HCT116 (cell line): Measurements from ENCODE around the gene TMEM147. TPM values are rescaled to one million over a fixed set of nuclear protein-coding genes. Genes with fewer than 3 reads are reported as not detected.

Experiments
- ATAC-seq: fragments of 200-7000 bp; cut with Tn5 transposase; 2 replicates; pipeline ENCODE4 v1.9.1; 2020; ENCODE audit warnings: mild to moderate bottlenecking, moderate library complexity
- BruUV-seq: library from RNA; stranded (reverse); fragments of 400-500 nt; replicated peaks from 2 replicates; lab custom pipeline; 2021; lab: Mats Ljungman, UMichigan
- CTCF ChIA-PET: fragments of 300-600 bp; sonication (Branson Sonifier 250); formaldehyde crosslinking; loops from one replicate; lab custom pipeline; 2021; ENCODE audit warnings: antibody characterized with exemption; lab: Charles Lee
- POLR2A ChIA-PET: fragments of 300-600, 350-600 bp; sonication (Branson Sonifier 250); formaldehyde crosslinking; loops from one replicate; lab custom pipeline; 2021; ENCODE audit warnings: antibody characterized with exemption; lab: Charles Lee
- RAD21 ChIA-PET, 2 experiments: fragments of 300-600 bp; sonication (Branson Sonifier 250); formaldehyde crosslinking; loops; one replicate each; lab custom pipeline; 2023; ENCODE audit warnings: low total read pairs in 2 of 2; ENCODE audit not compliant: uncharacterized antibody in 2 of 2, unreplicated experiment in 2 of 2, low non-redundant PET in 1 of 2; lab: Charles Lee
- DNase-seq: peaks from one replicate; pipeline ENCODE4 v3.0.0-alpha.2; 2010; ENCODE audit warnings: low read depth, low spot score
- H2AFZ ChIP-seq: fragments of 200-600 bp; shearing (Covaris generic), sonication (generic); 2 replicates; pipeline ENCODE4 v1.6.1; 2017; ENCODE audit warnings: low read depth, mixed run types, mixed read lengths, antibody characterized with exemption, low read length; ENCODE audit not compliant: poor library complexity, severe bottlenecking
- H3K27ac ChIP-seq: 2 replicates; pipeline ENCODE4 v1.5.1; 2012; ENCODE audit warnings: low read depth, low read length
- H3K27me3 ChIP-seq: fragments of 200-600 bp; sonication (generic); 2 replicates; pipeline ENCODE4 v1.6.1; 2016; ENCODE audit warnings: mixed run types, low read length, mixed read lengths; ENCODE audit not compliant: insufficient read depth
- H3K36me3 ChIP-seq, 2 experiments: fragments of 200-500 bp in 1 of 2; fragments of 200-600 bp in 1 of 2; sonication (Bioruptor generic) in 1 of 2; sonication (generic) in 1 of 2; 2 replicates each; pipeline versions ENCODE4 v1.5.1 to v1.6.1; 2014 to 2016; ENCODE audit warnings: low read length in 2 of 2, inconsistent platforms in 1 of 2, mixed read lengths in 1 of 2, mixed run types in 1 of 2; ENCODE audit not compliant: insufficient read depth in 2 of 2, control insufficient read depth in 1 of 2
- H3K4me1 ChIP-seq, 2 experiments: fragments of 200-600 bp in 1 of 2; sonication (generic) in 1 of 2; 2 replicates each; pipeline versions ENCODE4 v1.5.1 to v1.6.1; 2012 to 2017; ENCODE audit warnings: low read length in 2 of 2, inconsistent platforms in 1 of 2, mild to moderate bottlenecking in 1 of 2, mixed read lengths in 1 of 2, mixed run types in 1 of 2, moderate library complexity in 1 of 2; ENCODE audit not compliant: insufficient read depth in 2 of 2, control insufficient read depth in 1 of 2
- H3K4me2 ChIP-seq: fragments of 200-600 bp; sonication (generic); 2 replicates; pipeline ENCODE4 v1.6.1; 2017; ENCODE audit warnings: mixed run types, low read length, mixed read lengths
- H3K4me3 ChIP-seq, 2 experiments: fragments of 200-600 bp in 1 of 2; sonication (generic) in 1 of 2; replicated peaks in 1 of 2; 2 replicates each; pipeline ENCODE4 v1.5.1; 2011 to 2016; ENCODE audit warnings: low read length in 2 of 2, control low read depth in 1 of 2, low read depth in 1 of 2, mild to moderate bottlenecking in 1 of 2, mixed read lengths in 1 of 2, mixed run types in 1 of 2
- H3K79me2 ChIP-seq: fragments of 200-600 bp; sonication (generic); 2 replicates; pipeline ENCODE4 v1.6.1; 2017; ENCODE audit warnings: mild to moderate bottlenecking, mixed run types, low read length, moderate library complexity, mixed read lengths; ENCODE audit not compliant: insufficient read depth
- H3K9ac ChIP-seq: fragments of 200-600 bp; sonication (generic); 2 replicates; pipeline ENCODE4 v1.6.1; 2016; ENCODE audit warnings: low read length, mixed read lengths
- H3K9me2 ChIP-seq: fragments of 200-600 bp; sonication (generic), shearing (Covaris generic); 2 replicates; pipeline ENCODE4 v1.6.1; 2017; ENCODE audit warnings: mixed run types, mild to moderate bottlenecking, moderate library complexity; ENCODE audit not compliant: insufficient read depth
- H3K9me3 ChIP-seq, 2 experiments: fragments of 200-500 bp in 1 of 2; fragments of 200-600 bp in 1 of 2; sonication (Bioruptor generic) in 1 of 2; sonication (generic) in 1 of 2; 2 replicates each; pipeline ENCODE4 v1.6.1; 2014 to 2017; ENCODE audit warnings: low read length in 2 of 2, mixed read lengths in 2 of 2, inconsistent platforms in 1 of 2, low read depth in 1 of 2, mild to moderate bottlenecking in 1 of 2, mixed run types in 1 of 2, moderate library complexity in 1 of 2; ENCODE audit not compliant: control insufficient read depth in 1 of 2, insufficient read depth in 1 of 2
- H4K20me1 ChIP-seq: fragments of 200-600 bp; sonication (generic), shearing (Covaris generic); 2 replicates; pipeline ENCODE4 v1.6.1; 2017; ENCODE audit warnings: mixed run types, mild to moderate bottlenecking, moderate library complexity; ENCODE audit not compliant: insufficient read depth
- CBX3 ChIP-seq: IDR thresholded peaks from 2 replicates; pipeline ENCODE4 v1.6.1; 2012; ENCODE audit warnings: low read depth
- CEBPB ChIP-seq: IDR thresholded peaks from 2 replicates; pipeline ENCODE4 v1.6.1; 2012; ENCODE audit warnings: low read depth
- ELF1 ChIP-seq: IDR thresholded peaks from 2 replicates; pipeline ENCODE4 v1.6.1; 2012; ENCODE audit warnings: low read depth, borderline replicate concordance
- EZH2phosphoT487 ChIP-seq: fragments of 200-600 bp; IDR thresholded peaks from 2 replicates; pipeline ENCODE4 v1.6.1; 2018; ENCODE audit warnings: antibody characterized with exemption, borderline replicate concordance
- FOSL1 ChIP-seq: IDR thresholded peaks from 2 replicates; pipeline ENCODE4 v1.6.1; 2012; ENCODE audit warnings: low read depth
- JUND ChIP-seq: IDR thresholded peaks from 2 replicates; pipeline ENCODE4 v1.6.1; 2012
- POLR2A ChIP-seq: IDR thresholded peaks from 2 replicates; pipeline ENCODE4 v1.7.0; 2011; ENCODE audit warnings: borderline replicate concordance; ENCODE audit not compliant: insufficient read depth, insufficient read length; ENCODE audit errors: extremely low read depth
- POLR2AphosphoS5 ChIP-seq: IDR thresholded peaks from 2 replicates; pipeline ENCODE4 v1.6.1; 2011; ENCODE audit warnings: mild to moderate bottlenecking, low read depth, low read length, moderate library complexity
- RAD21 ChIP-seq: IDR thresholded peaks from 2 replicates; pipeline ENCODE4 v1.6.1; 2012; ENCODE audit warnings: low read depth, mild to moderate bottlenecking
- SRF ChIP-seq: IDR thresholded peaks from 2 replicates; pipeline ENCODE4 v1.6.1; 2012; ENCODE audit warnings: low read depth
- ZNF274 ChIP-seq: fragments of 200-500 bp; sonication (Bioruptor generic); IDR thresholded peaks from 2 replicates; pipeline ENCODE4 v1.6.1; 2014; ENCODE audit warnings: mild to moderate bottlenecking, low read depth, low read length, inconsistent platforms
- intact Hi-C: fragments of 100-400 bp; cut with micrococcal nuclease; formaldehyde crosslinking; loops from 2 replicates; pipeline ENCODE4 v1.10.0; 2022
- total RNA-seq: library from RNA; stranded (reverse); gene quantifications from one replicate; pipeline ENCODE4 v1.2.1, GENCODE V29; 2021; ENCODE audit not compliant: unreplicated experiment
- TF ChIP-seq, protein P1 (sequence below): IDR thresholded peaks from 2 replicates; pipeline ENCODE4 v1.6.1; 2012; ENCODE audit warnings: low read depth
- TF ChIP-seq, protein P2 (sequence below): IDR thresholded peaks from 2 replicates; pipeline ENCODE4 v1.6.1; 2012
- TF ChIP-seq, protein P3 (sequence below): IDR thresholded peaks from 2 replicates; pipeline ENCODE4 v1.6.1; 2011; ENCODE audit warnings: mild to moderate bottlenecking, low read length, moderate library complexity; ENCODE audit not compliant: insufficient replicate concordance; ENCODE audit errors: extremely low read depth

The TMEM147 gene
- total RNA-seq, 1 experiment from 2014 or later = 128 TPM

DNA sequence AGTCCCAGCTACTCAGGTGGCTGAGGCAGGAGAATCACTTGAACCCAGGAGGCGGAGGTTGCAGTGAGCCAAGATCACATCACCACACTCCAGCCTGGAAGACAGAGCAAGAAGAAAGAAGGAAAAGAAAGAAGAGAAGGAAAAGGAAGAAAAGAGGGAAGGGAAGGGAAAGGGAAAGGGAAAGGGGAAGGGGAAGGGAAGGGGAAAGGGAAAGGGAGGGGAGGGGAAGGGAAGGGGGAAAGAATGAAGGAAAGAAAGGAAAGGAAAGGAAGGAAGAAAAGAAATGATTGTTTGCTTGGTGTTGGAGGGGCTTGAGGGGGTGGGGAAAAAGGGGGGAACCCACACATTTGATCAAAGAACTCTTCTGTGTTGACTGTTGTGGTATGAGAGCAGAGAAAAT lies 50.5 kb downstream of the TMEM147 start:
- no peak overlapping the region for H3K27ac ChIP-seq
- ATAC-seq = no peak
- H3K4me3 ChIP-seq = no peak overlapping the region
- no peaks in the 10 kb centered on the region for H4K20me1 ChIP-seq
- H2AFZ ChIP-seq = no peak overlapping the region
- no TSS peak for BruUV-seq
- no peak overlapping the region for H3K9ac ChIP-seq
- H3K27me3 ChIP-seq = no peaks in the 10 kb centered on the region
- no peak overlapping the region for H3K4me2 ChIP-seq
- no peaks in the 10 kb centered on the region for H3K9me2 ChIP-seq
- ChIA-PET CTCF (no interaction called here), POLR2A (no interaction called here), RAD21 (no interaction called here)
- TF ChIP-seq ELF1 (no peak), ZNF274 (no peak), RAD21 (no peak), POLR2A (no peak), FOSL1 (no peak), SRF (no peak), JUND (no peak), CEBPB (no peak), EZH2phosphoT487 (no peak), POLR2AphosphoS5 (no peak), CBX3 (no peak)
- TF ChIP-seq, protein P1, sequence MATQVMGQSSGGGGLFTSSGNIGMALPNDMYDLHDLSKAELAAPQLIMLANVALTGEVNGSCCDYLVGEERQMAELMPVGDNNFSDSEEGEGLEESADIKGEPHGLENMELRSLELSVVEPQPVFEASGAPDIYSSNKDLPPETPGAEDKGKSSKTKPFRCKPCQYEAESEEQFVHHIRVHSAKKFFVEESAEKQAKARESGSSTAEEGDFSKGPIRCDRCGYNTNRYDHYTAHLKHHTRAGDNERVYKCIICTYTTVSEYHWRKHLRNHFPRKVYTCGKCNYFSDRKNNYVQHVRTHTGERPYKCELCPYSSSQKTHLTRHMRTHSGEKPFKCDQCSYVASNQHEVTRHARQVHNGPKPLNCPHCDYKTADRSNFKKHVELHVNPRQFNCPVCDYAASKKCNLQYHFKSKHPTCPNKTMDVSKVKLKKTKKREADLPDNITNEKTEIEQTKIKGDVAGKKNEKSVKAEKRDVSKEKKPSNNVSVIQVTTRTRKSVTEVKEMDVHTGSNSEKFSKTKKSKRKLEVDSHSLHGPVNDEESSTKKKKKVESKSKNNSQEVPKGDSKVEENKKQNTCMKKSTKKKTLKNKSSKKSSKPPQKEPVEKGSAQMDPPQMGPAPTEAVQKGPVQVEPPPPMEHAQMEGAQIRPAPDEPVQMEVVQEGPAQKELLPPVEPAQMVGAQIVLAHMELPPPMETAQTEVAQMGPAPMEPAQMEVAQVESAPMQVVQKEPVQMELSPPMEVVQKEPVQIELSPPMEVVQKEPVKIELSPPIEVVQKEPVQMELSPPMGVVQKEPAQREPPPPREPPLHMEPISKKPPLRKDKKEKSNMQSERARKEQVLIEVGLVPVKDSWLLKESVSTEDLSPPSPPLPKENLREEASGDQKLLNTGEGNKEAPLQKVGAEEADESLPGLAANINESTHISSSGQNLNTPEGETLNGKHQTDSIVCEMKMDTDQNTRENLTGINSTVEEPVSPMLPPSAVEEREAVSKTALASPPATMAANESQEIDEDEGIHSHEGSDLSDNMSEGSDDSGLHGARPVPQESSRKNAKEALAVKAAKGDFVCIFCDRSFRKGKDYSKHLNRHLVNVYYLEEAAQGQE = no peak
- TF ChIP-seq, protein P2, sequence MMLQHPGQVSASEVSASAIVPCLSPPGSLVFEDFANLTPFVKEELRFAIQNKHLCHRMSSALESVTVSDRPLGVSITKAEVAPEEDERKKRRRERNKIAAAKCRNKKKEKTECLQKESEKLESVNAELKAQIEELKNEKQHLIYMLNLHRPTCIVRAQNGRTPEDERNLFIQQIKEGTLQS = no peak
- TF ChIP-seq, protein P3, sequence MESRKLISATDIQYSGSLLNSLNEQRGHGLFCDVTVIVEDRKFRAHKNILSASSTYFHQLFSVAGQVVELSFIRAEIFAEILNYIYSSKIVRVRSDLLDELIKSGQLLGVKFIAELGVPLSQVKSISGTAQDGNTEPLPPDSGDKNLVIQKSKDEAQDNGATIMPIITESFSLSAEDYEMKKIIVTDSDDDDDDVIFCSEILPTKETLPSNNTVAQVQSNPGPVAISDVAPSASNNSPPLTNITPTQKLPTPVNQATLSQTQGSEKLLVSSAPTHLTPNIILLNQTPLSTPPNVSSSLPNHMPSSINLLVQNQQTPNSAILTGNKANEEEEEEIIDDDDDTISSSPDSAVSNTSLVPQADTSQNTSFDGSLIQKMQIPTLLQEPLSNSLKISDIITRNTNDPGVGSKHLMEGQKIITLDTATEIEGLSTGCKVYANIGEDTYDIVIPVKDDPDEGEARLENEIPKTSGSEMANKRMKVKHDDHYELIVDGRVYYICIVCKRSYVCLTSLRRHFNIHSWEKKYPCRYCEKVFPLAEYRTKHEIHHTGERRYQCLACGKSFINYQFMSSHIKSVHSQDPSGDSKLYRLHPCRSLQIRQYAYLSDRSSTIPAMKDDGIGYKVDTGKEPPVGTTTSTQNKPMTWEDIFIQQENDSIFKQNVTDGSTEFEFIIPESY = no peak
- H3K36me3 ChIP-seq = no peaks in the 10 kb centered on the region
- intact Hi-C loops = no loop called here
- H3K9me3 ChIP-seq = no peaks in the 10 kb centered on the region
- H3K4me1 ChIP-seq = peaks cover 2 to 14% of the 10 kb centered on the region in 2 experiments; a peak in 3 of 4 replicates
- H3K79me2 ChIP-seq = no peaks in the 10 kb centered on the region
- DNase-seq = no peak
